ENCODE data around the gene GRM1. TPM values are rescaled to one million over a fixed set of nuclear protein-coding genes. Genes with fewer than 3 reads are reported as not detected.

GRM1 gene
- total and polyA plus RNA-seq, 2 donors (not counting 3 experiments of a cell fraction or from before 2014, with no cell fraction given) = 0.07 TPM; not detected in 1

GRCh38 chr6:146040360-146040759, 11.5 kb downstream of the GRM1 start:
- Histone ChIP-seq H3K27me3 (ENCODE audit: control insufficient read depth in 2 of 2, insufficient read depth in 2 of 2, low read length in 2 of 2) (peaks cover 0 to 5% of the 10 kb centered on the region in 2 experiments), H3K9ac (replicated peaks; ENCODE audit: extremely low read depth, insufficient read depth, low read length) (no peak overlapping the region), H3K27ac (ENCODE audit: insufficient read depth, low read depth, low read length) (no peak overlapping the region), H3K79me2 (ENCODE audit: control insufficient read depth, insufficient read depth, low read length) (no peaks in the 10 kb centered on the region), H3K4me2 (ENCODE audit: insufficient read depth, low read length) (no peak overlapping the region), H3K4me1 (ENCODE audit: control insufficient read depth, extremely low read depth, insufficient read depth, low read length) (no peaks in the 10 kb centered on the region), H3K9me1 (replicated peaks; ENCODE audit: control insufficient read depth, extremely low read depth, insufficient read depth, low read length) (no peaks in the 10 kb centered on the region), H4K20me1 (replicated peaks; ENCODE audit: control insufficient read depth, extremely low read depth, insufficient read depth, low read length) (no peaks in the 10 kb centered on the region), H3K4me3 (replicated peaks in 1 of 3; ENCODE audit: insufficient read depth in 1 of 3, low read depth in 1 of 3, low read length in 3 of 3) (no peak overlapping the region), H2AFZ (ENCODE audit: low read depth, low read length) (no peak overlapping the region), H3K36me3 (ENCODE audit: control insufficient read depth in 2 of 2, extremely low read depth in 1 of 2, insufficient read depth in 2 of 2, low read length in 2 of 2) (no peaks in the 10 kb centered on the region), H3K9me3 (replicated peaks; ENCODE audit: control insufficient read depth, insufficient read depth, low read length) (no peaks in the 10 kb centered on the region)
- CTCF ChIA-PET = interaction anchor here (1.2 to 4.0 kb wide), 10 partner anchors 12 to 747 kb away, joined by 3 to 125 read pairs (median 6); partner anchors contain the start of gene GRM1
- DNase-seq (ENCODE audit: low read depth, low spot score) = no peak
- no peak for TF ChIP-seq FOS (IDR thresholded peaks at IDR 0.05; ENCODE audit: borderline replicate concordance, insufficient read depth, low read length)
- TF ChIP-seq EZH2 (IDR thresholded peaks at IDR 0.05; ENCODE audit: borderline replicate concordance, low read depth, low read length, severe bottlenecking) = no peak
- no peak for TF ChIP-seq MAX (IDR thresholded peaks at IDR 0.05; ENCODE audit: insufficient read depth, insufficient read length)
- TF ChIP-seq CTCF (IDR thresholded peaks at IDR 0.05; ENCODE audit: extremely low read depth in 1 of 2, insufficient read depth in 1 of 2, low read depth in 1 of 2, low read length in 2 of 2) = no peak
- TF ChIP-seq POLR2AphosphoS5 (IDR thresholded peaks at IDR 0.05; ENCODE audit: insufficient read depth, low read depth, low read length) = no peak
- no peak for TF ChIP-seq JUN (IDR thresholded peaks at IDR 0.05; ENCODE audit: borderline replicate concordance, insufficient read depth, insufficient read length, low read depth)
- TF ChIP-seq MYC (IDR thresholded peaks at IDR 0.05; ENCODE audit: low read depth, low read length) = no peak
- no peak for TF ChIP-seq GATA2 (IDR thresholded peaks at IDR 0.05; ENCODE audit: insufficient read depth, insufficient read length, low read depth, low read length)
- intact Hi-C loops (cut with micrococcal nuclease) (no loop called here), dilution Hi-C loops (cut with MboI; ENCODE audit: extremely low pct_ligation_motif_present, low sequenced_read_pairs) (no loop called here)
- POLR2A ChIA-PET = no interaction called here
- no TSS peak for BruUV-seq (replicated peaks)
- FAIRE-seq = no peak

All from endothelial cell of umbilical vein (primary cell).